Measurements from ENCODE around the gene ETV3L. TPM values are rescaled to one million over a fixed set of nuclear protein-coding genes. Genes with fewer than 3 reads are reported as not detected.
A peak's percentile ranks its signal among the peaks of the same experiment; 100 is the strongest.

The ETV3L gene
- total and polyA plus RNA-seq, 2 of the 8 experiments (the other 6 are each of a cell fraction or from before 2014, with no cell fraction given): 0.17 to 0.26 TPM

- H3K23ac ChIP-seq (ENCODE audit: insufficient read length): no peak overlapping the region
- no peak overlapping the region for H3K56ac ChIP-seq (replicated peaks; ENCODE audit: insufficient read length, low read depth, low read length)
- H3K14ac ChIP-seq (ENCODE audit: insufficient read length): no peak overlapping the region
- H3K4me2 ChIP-seq (ENCODE audit: insufficient read depth in 1 of 2, low read depth in 2 of 2, low read length in 2 of 2): no peak overlapping the region
- 0 out of 2 replicates have a peak overlapping the region, but pooled peaks have one; percentile 5 for H2BK15ac ChIP-seq (ENCODE audit: low read length)
- H3K79me2 ChIP-seq (ENCODE audit: control insufficient read depth in 1 of 2, insufficient read depth in 2 of 2, low read length in 2 of 2): no peaks in the 10 kb centered on the region
- FAIRE-seq (no peak), DNase-seq (ENCODE audit: low read depth in 1 of 2, low spot score in 2 of 2) (no peak)
- peaks cover 0 to 5% (median 0%) of the 10 kb centered on the region in 4 experiments; a peak in 2 of 7 replicates for H3K4me1 ChIP-seq (replicated peaks in 1 of 4; ENCODE audit: control insufficient read depth in 3 of 4, insufficient read depth in 4 of 4, low read length in 3 of 4)
- no peaks in the 10 kb centered on the region for H4K20me1 ChIP-seq (replicated peaks in 1 of 2; ENCODE audit: control insufficient read depth in 1 of 2, insufficient read depth in 2 of 2, low read length in 2 of 2)
- H2BK20ac ChIP-seq (ENCODE audit: low read length): no peak overlapping the region
- 0 out of 2 replicates have a peak overlapping the region, but pooled peaks have one; percentile 44 for H2BK5ac ChIP-seq (ENCODE audit: low read depth, low read length)
- H3K79me1 ChIP-seq (ENCODE audit: low read depth, low read length): no peaks in the 10 kb centered on the region
- no peak overlapping the region for H2AK5ac ChIP-seq (ENCODE audit: low read depth, low read length)
- H3K4me3 ChIP-seq (ENCODE audit: extremely low read depth in 1 of 4, insufficient read depth in 2 of 4, low read depth in 3 of 4, low read length in 4 of 4): no peak overlapping the region
- H3K27me3 ChIP-seq (replicated peaks in 1 of 4; ENCODE audit: control insufficient read depth in 3 of 4, extremely low read depth in 1 of 4, insufficient read depth in 3 of 4, low read length in 3 of 4): peaks cover 0 to 3% (median 1%) of the 10 kb centered on the region in 4 experiments; a peak in 3 of 7 replicates
- H4K8ac ChIP-seq (ENCODE audit: extremely low read depth, insufficient read depth, low read length): no peak overlapping the region
- peak overlapping the region; percentile 19 for H3K18ac ChIP-seq (ENCODE audit: extremely low read depth, low read length)
- POLR2A ChIA-PET (ENCODE audit: partially characterized antibody): interaction anchor here (1.3 to 2.2 kb wide), 2 partner anchors 8 to 11 kb away, joined by 5 to 6 read pairs; no protein-coding TSS in a partner anchor
- no peak overlapping the region for H2BK12ac ChIP-seq (ENCODE audit: low read depth, low read length)
- H3K36me3 ChIP-seq (ENCODE audit: control insufficient read depth in 2 of 4, insufficient read depth in 4 of 4, low read length in 3 of 4): no peaks in the 10 kb centered on the region
- H4K91ac ChIP-seq (replicated peaks; ENCODE audit: insufficient read length, low read length): no peak overlapping the region
- H3K9me3 ChIP-seq (ENCODE audit: insufficient read depth in 2 of 2, low read depth in 1 of 2, low read length in 1 of 2): no peaks in the 10 kb centered on the region
- 85% methylated on average over 14 of the region's 14 CpGs; no CpG with 5 or more reads in 1 of the 2 experiments for WGBS, 2 experiments (ENCODE audit: extremely low coverage in 1 of 2, insufficient coverage in 1 of 2, insufficient read length in 1 of 2, insufficient replicate concordance in 2 of 2, low coverage in 1 of 2, low lambda C conversion rate in 2 of 2, missing lambda C conversion rate in 1 of 2)
- H3K4ac ChIP-seq (replicated peaks; ENCODE audit: insufficient read length, low read depth, low read length): no peak overlapping the region
- H3K9ac ChIP-seq (replicated peaks in 1 of 4; ENCODE audit: extremely low read depth in 1 of 4, low read depth in 3 of 4, low read length in 3 of 4): no peak overlapping the region
- CTCF ChIA-PET (ENCODE audit: partially characterized antibody): interaction anchor here (0.7 to 8.1 kb wide), 7 partner anchors 9 to 51 kb away, joined by 4 to 52 read pairs (median 7); no protein-coding TSS in a partner anchor
- H3K23me2 ChIP-seq (ENCODE audit: low read depth, low read length): no peaks in the 10 kb centered on the region
- H3K27ac ChIP-seq (ENCODE audit: low read depth, low read length): no peak overlapping the region
- H2AFZ ChIP-seq (ENCODE audit: low read length): no peak overlapping the region
- H4K5ac ChIP-seq (ENCODE audit: insufficient read length, low read depth, low read length): no peak overlapping the region
- no peak overlapping the region for H2BK120ac ChIP-seq (replicated peaks; ENCODE audit: low read depth, low read length)
- TF ChIP-seq ZNF274 (IDR thresholded peaks at IDR 0.05; ENCODE audit: borderline replicate concordance, extremely low read depth, low read length) (no peak), HDAC6 (IDR thresholded peaks at IDR 0.05; ENCODE audit: low read depth, low read length) (no peak), PHF8 (conservative IDR thresholded peaks at IDR 0.05; ENCODE audit: low read depth, low read length) (no peak), EZH2 (IDR thresholded peaks at IDR 0.05; ENCODE audit: low read depth, low read length, severe bottlenecking) (no peak), SAP30 (IDR thresholded peaks at IDR 0.05; ENCODE audit: insufficient read depth, insufficient replicate concordance, low read length) (no peak), ASH2L (IDR thresholded peaks at IDR 0.05; ENCODE audit: low read length) (no peak), BCL11A (IDR thresholded peaks at IDR 0.05; ENCODE audit: low read depth in 2 of 2, low read length in 2 of 2) (no peak), GABPA (IDR thresholded peaks at IDR 0.05; ENCODE audit: borderline replicate concordance, insufficient read depth, low read length) (no peak), CREB1 (IDR thresholded peaks at IDR 0.05) (no peak), FOSL1 (IDR thresholded peaks at IDR 0.05; ENCODE audit: insufficient read depth, low read depth, low read length) (no peak)
Observed at GRCh38 chr1:157105298-157105987, 5.8 kb upstream of the ETV3L start.
